Stimulated activated naive B cell treated with anti-CD40 and anti-IgM and Interleukin-4, amounts not matched to agents 10 μg/mL and 1 μg/mL and 100 μg/mL, for 72 hours (primary cell): ENCODE measurements around the gene ALG12.
"Not testable (repeated sequence)": the region's sequence is repeated elsewhere in the genome, so short reads cannot be mapped to it uniquely, and the experiment has no call there.

Experiments
- ATAC-seq, 2 donors: fragments of 150-1000 bp; cut with Tn5 transposase; replicated peaks; 2 replicates each; pipeline ENCODE4 v1.10.0; 2021; ENCODE audit warnings: moderate library complexity in 1 of 2
- DNase-seq: peaks from one replicate; pipeline ENCODE4 v3.0.0; 2021
- H3K27ac Mint-ChIP-seq: one replicate; pipeline ENCODE4 v1.8.0; 2022; ENCODE audit warnings: mild to moderate bottlenecking, mixed read lengths
- H3K27me3 Mint-ChIP-seq, 2 donors: one replicate each; pipeline ENCODE4 v1.8.0; 2022; ENCODE audit warnings: mixed read lengths in 2 of 2
- H3K36me3 Mint-ChIP-seq, 2 donors: one replicate each; pipeline ENCODE4 v1.8.0; 2022; ENCODE audit warnings: mixed read lengths in 2 of 2, mild to moderate bottlenecking in 1 of 2
- H3K4me1 Mint-ChIP-seq, 2 donors: one replicate each; pipeline ENCODE4 v1.8.0; 2022; ENCODE audit warnings: mixed read lengths in 2 of 2, mild to moderate bottlenecking in 1 of 2
- H3K4me3 Mint-ChIP-seq, 2 donors: one replicate each; pipeline ENCODE4 v1.8.0; 2022; ENCODE audit warnings: mild to moderate bottlenecking in 2 of 2, mixed read lengths in 2 of 2, moderate library complexity in 1 of 2
- H3K9me3 Mint-ChIP-seq, 2 donors: one replicate each; pipeline ENCODE4 v1.8.0; 2022; ENCODE audit warnings: mixed read lengths in 2 of 2, mild to moderate bottlenecking in 1 of 2

Gene ALG12

GRCh38 chr22:49945042-49945794 lies 27.0 kb upstream of the ALG12 start:
- H3K27me3 Mint-ChIP-seq, H3K9me3 Mint-ChIP-seq, DNase-seq, H3K36me3 Mint-ChIP-seq, ATAC-seq, H3K4me3 Mint-ChIP-seq: not testable (repeated sequence)
- peak overlapping the region; percentile 91 for H3K27ac Mint-ChIP-seq
- H3K4me1 Mint-ChIP-seq, result peaks cover 2 to 39% of the 10 kb centered on the region in 2 donors

DNA sequence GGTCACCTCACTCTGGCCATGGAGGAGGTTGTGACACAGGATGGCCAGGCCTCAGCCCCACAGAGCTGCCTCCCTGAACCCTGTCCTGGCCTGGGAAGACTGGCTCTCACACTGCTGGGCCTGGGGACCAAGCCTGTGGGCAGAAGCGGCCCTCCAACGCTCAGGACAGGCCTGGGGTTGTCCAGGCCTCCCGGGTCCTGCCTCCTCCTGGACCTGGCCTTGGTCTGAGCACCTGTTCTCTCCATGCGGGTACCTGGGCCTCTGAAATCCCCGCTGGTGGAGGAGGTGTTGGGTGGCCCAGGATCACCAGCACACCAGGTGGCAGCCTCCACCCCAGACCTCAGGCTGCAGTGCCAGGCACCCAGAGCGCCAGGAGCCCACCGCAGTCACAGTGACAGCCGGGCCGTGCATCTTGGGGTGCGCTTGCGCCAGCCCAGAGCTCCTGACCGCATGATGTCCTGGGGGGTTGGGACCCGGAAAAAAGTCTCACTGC lies 26.2 kb upstream of the ALG12 start:
- Mint-ChIP-seq H3K27ac (peak overlapping the region; percentile 89), H3K36me3 (peaks cover 0 to 6% of the 10 kb centered on the region in 2 donors), H3K4me1 (peaks cover 2 to 35% of the 10 kb centered on the region in 2 donors), H3K9me3 (no peaks in the 10 kb centered on the region), H3K27me3 (no peaks in the 10 kb centered on the region), H3K4me3 (peak overlapping the region; percentile 78)
- DNase-seq (no peak), ATAC-seq (peak; percentile 29 to 63)

DNA sequence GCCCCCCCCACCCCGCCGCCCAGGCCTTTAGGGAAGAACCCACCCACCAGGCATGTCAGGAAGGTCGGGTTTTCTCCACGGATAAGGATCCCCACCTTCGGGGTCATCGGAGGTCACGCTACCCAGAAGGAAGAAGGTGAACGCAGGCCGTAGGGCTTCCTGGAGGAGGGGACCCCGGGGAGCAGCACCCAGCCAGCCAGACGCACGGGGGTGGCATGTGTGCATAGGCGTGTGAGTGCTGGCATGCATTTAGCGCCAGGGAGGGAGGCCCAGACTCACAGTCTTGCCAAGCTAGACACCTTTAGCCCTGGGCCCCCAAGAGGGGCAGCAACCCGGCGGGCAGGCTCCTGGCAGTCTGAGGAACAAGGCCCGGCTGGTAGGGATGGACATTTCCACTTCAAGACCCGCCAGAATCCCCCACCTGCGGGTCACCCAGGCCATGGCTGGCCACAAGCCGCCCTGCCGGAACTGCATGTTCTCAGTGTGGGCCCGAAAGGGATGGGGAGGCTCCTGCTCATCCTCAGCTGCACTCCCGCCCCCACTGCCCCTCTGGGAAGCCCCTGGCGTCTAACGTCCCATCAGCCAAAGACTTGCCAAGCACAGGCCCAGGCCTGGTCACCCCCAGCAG lies 25.6 kb upstream of the ALG12 start:
- peak; percentile 1 to 15 for ATAC-seq

GRCh38 chr22:49943405-49943765 lies 25.1 kb upstream of the ALG12 start:
- no peaks in the 10 kb centered on the region for H3K9me3 Mint-ChIP-seq
- peaks cover 2 to 41% of the 10 kb centered on the region in 2 donors for H3K4me1 Mint-ChIP-seq
- H3K36me3 Mint-ChIP-seq, result peaks cover 0 to 6% of the 10 kb centered on the region in 2 donors
- H3K4me3 Mint-ChIP-seq, result peak overlapping the region; percentile 63 to 78
- peak in 1 of 2 donors; percentile 18 for ATAC-seq
- H3K27me3 Mint-ChIP-seq, result no peaks in the 10 kb centered on the region
- DNase-seq, result no peak
- H3K27ac Mint-ChIP-seq, result peak overlapping the region; percentile 89

More for the DNA sequence above, 25.6 kb upstream of the ALG12 start:
- peak overlapping the region; percentile 89 for H3K27ac Mint-ChIP-seq
- peak overlapping the region; percentile 78 for H3K4me3 Mint-ChIP-seq
- H3K36me3 Mint-ChIP-seq, result peaks cover 0 to 6% of the 10 kb centered on the region in 2 donors
- H3K4me1 Mint-ChIP-seq, result peaks cover 2 to 39% of the 10 kb centered on the region in 2 donors
- H3K27me3 Mint-ChIP-seq, result no peaks in the 10 kb centered on the region
- DNase-seq, result no peak
- H3K9me3 Mint-ChIP-seq, result no peaks in the 10 kb centered on the region

DNA sequence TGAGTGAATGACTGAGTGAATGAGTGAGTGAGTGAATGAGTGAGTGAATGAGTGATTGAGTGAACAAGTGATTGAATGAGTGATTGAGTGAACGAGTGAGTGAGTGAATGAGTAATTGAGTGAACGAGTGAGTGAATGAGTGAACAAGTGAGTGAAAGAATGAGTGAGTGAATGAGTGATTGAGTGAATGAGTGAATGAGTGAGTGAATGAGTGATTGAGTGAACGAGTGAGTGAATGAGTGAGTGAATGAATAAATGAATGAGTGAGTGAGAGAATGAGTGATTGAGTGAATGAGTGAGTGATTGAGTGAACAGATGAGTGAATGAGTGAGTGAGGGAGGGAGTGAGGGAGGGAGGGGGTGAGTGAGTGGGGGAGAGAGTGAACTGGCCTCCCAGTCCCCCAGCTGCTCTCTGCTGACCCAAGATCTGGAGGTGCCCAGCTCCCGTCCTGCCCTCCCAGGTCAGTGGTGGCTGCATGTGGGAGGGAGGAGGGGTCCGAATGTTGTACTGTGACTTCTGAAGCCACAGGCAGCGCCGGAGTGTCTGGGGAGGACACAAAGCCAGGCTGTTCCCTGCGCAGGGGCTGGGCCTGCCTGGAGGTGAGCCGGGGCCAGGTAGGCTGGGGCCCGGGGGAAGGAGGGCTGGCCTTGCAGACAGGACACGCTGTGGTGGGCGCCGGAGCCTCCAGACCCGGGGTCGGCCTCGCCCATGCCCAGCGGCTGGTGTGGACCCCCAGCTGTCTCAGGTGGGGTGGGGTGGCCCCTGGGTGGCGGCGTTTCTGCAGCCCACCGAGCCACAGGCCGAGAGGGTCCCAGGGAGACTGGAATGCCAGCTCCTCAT lies 24.5 kb upstream of the ALG12 start:
- no peak overlapping the region for H3K27ac Mint-ChIP-seq
- ATAC-seq, result peak; percentile 17 to 35
- peaks cover 0 to 6% of the 10 kb centered on the region in 2 donors for H3K36me3 Mint-ChIP-seq
- H3K4me3 Mint-ChIP-seq, result peak overlapping the region in 1 of 2 donors; percentile 78
- H3K9me3 Mint-ChIP-seq, result no peaks in the 10 kb centered on the region
- no peaks in the 10 kb centered on the region for H3K27me3 Mint-ChIP-seq
- DNase-seq, result no peak
- peaks cover 3 to 47% of the 10 kb centered on the region in 2 donors for H3K4me1 Mint-ChIP-seq

GRCh38 chr22:49941507-49942316 lies 23.5 kb upstream of the ALG12 start:
- peak overlapping the region in 1 of 2 donors; percentile 36 for H3K4me3 Mint-ChIP-seq
- peaks cover 0 to 6% of the 10 kb centered on the region in 2 donors for H3K36me3 Mint-ChIP-seq
- peak overlapping the region; percentile 89 for H3K27ac Mint-ChIP-seq

DNA sequence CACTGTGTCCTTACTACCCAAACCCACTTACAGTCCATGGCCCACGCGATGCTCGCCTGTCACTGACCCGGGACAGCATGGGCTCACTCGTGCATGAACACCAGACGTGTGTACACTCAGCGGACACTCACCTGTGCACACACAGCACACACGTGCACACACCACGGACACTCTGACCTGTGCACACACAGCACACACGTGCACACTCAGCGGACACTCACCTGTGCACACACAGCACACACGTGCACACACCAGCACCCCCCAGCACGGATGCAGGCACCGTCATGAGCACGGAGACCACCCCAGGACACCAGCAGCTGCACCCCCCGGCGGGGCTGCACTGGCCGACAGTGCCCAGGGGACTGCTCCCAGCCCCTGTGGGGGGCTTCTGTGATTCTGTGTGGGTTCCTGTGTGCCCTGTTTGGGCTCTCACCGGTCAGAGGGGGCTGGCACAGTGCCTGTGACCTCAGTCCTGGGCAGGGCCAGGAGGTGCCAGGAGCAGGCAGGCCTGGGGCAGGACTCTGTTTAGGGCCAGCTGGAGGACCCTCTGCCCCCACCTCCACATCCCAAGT lies 20.4 kb upstream of the ALG12 start:
- Mint-ChIP-seq H3K9me3 (no peaks in the 10 kb centered on the region), H3K27ac (peak overlapping the region; percentile 76), H3K4me3 (no peak overlapping the region), H3K4me1 (peaks cover 18 to 49% of the 10 kb centered on the region in 2 donors), H3K36me3 (peaks cover 5 to 9% of the 10 kb centered on the region in 2 donors), H3K27me3 (no peaks in the 10 kb centered on the region)
- ATAC-seq, result no peak
- DNase-seq, result no peak

More at GRCh38 chr22:49941507-49942316, 23.5 kb upstream of the ALG12 start:
- ATAC-seq, result no peak
- no peaks in the 10 kb centered on the region for H3K9me3 Mint-ChIP-seq
- DNase-seq, result no peak
- H3K4me1 Mint-ChIP-seq, result peaks cover 11 to 58% of the 10 kb centered on the region in 2 donors
- no peaks in the 10 kb centered on the region for H3K27me3 Mint-ChIP-seq

DNA sequence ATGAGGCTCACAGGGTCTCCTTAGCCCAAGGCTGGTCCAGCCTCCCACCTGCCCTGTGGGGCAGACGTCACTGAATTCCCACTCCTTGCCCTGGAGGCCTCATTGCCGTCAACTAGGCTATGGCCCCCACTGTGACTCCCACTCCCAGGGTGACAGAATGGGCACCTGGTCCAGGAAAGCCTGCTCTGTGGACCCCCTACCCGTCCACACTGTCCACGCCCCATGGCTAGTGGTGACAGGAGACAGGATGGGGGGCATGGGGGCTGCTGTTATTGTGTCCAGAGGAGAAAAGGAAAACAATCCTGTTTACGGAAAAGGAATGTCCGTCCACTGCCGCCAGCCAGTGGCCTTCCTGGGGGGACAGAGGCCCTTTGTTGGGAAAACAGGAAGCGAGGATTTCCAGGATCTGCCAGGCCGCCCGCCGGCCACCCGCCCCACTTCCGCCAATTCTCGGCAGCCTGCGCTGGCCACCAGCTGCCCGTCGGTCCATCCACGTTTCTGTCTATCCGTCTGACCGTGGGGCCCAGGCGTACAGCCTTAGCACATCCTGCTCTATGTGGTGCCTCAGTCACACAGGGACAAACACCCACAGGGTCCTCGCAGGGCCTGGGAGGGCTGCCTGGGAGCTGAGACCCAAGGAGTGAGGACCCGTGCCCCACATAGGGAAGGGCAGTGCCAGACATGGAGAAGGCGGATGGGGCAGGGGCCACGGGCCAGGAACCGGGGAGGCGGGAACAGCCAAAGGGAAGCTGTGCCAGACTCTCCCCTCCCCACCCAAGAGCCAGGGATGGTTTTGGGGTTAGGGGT lies 19.7 kb upstream of the ALG12 start:
- ATAC-seq (no peak), DNase-seq (no peak)
- H3K27ac Mint-ChIP-seq, result peak overlapping the region; percentile 83
- no peaks in the 10 kb centered on the region for H3K9me3 Mint-ChIP-seq
- H3K36me3 Mint-ChIP-seq, result peaks cover 5 to 15% of the 10 kb centered on the region in 2 donors
- no peaks in the 10 kb centered on the region for H3K27me3 Mint-ChIP-seq
- peak overlapping the region; percentile 53 to 78 for H3K4me3 Mint-ChIP-seq
- peaks cover 24 to 52% of the 10 kb centered on the region in 2 donors for H3K4me1 Mint-ChIP-seq

GRCh38 chr22:49936973-49937757 lies 18.9 kb upstream of the ALG12 start:
- H3K9me3 Mint-ChIP-seq, result no peaks in the 10 kb centered on the region
- H3K4me1 Mint-ChIP-seq, result peaks cover 26 to 57% of the 10 kb centered on the region in 2 donors
- H3K27ac Mint-ChIP-seq, result peak overlapping the region; percentile 96
- no peaks in the 10 kb centered on the region for H3K27me3 Mint-ChIP-seq
- DNase-seq (no peak), ATAC-seq (no peak)
- peak overlapping the region; percentile 76 to 78 for H3K4me3 Mint-ChIP-seq
- H3K36me3 Mint-ChIP-seq, result peaks cover 5 to 17% of the 10 kb centered on the region in 2 donors

GRCh38 chr22:49936018-49936972 lies 18.1 kb upstream of the ALG12 start:
- Mint-ChIP-seq H3K27me3 (no peaks in the 10 kb centered on the region), H3K27ac (peak overlapping the region; percentile 96), H3K9me3 (no peaks in the 10 kb centered on the region), H3K4me3 (peak overlapping the region; percentile 76 to 78), H3K36me3 (peaks cover 5 to 17% of the 10 kb centered on the region in 2 donors), H3K4me1 (peaks cover 31 to 63% of the 10 kb centered on the region in 2 donors)
- peak; percentile 99 for DNase-seq
- ATAC-seq, result peak; percentile 80 to 83

DNA sequence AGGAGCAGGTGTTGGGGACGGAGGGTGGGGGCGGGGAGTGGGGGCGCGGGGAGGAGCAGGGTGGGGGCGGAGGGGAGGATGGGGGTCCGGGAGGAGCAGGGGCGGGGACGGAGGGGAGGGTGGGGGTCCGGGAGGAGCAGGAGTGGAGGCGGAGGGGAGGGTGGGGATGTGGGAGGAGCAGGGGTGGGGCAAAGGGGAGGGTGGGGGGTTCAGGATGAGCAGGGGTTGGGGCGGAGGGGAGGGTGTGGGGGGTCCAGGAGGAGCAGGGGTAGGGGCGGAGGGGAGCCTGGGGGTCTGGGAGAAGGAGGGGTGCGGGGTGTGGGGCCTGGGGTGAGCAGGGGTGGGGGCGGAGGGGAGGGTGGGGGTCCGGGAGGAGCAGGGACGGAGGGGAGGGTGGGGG lies 17.3 kb upstream of the ALG12 start:
- DNase-seq, result no peak

More for the DNA sequence above, 17.3 kb upstream of the ALG12 start:
- Mint-ChIP-seq H3K9me3 (no peaks in the 10 kb centered on the region), H3K27me3 (no peaks in the 10 kb centered on the region), H3K4me1 (peaks cover 36 to 63% of the 10 kb centered on the region in 2 donors), H3K4me3 (peak overlapping the region; percentile 71 to 78), H3K27ac (peak overlapping the region; percentile 96), H3K36me3 (peaks cover 5 to 11% of the 10 kb centered on the region in 2 donors)
- no peak for ATAC-seq
